SK-N-SH treated with all-trans-retinoic acid at 6 μM for 48 hours (cell line): ENCODE measurements around the gene SOX21.

ENCODE experiments used
- ATAC-seq: fragments of 200-7000 bp; cut with Tn5 transposase; 3 replicates; pipeline ENCODE4 v1.9.1; 2020; ENCODE audit warnings: mild to moderate bottlenecking, moderate library complexity
- ARNTL ChIP-seq: fragments of 450-650 bp; formaldehyde crosslinking; IDR thresholded peaks from 2 replicates; pipeline ENCODE4 v1.5.0; 2020; ENCODE audit warnings: low read depth, mild to moderate bottlenecking, moderate library complexity, borderline replicate concordance
- BACH2 ChIP-seq: fragments of 250-450 bp; sonication (Bioruptor Pico); IDR thresholded peaks from 2 replicates; pipeline ENCODE4 v1.9.0; 2021; ENCODE audit warnings: mild to moderate bottlenecking, borderline replicate concordance
- CREB5 ChIP-seq: fragments of 250-450 bp; sonication (Bioruptor Pico); IDR thresholded peaks from 2 replicates; pipeline ENCODE4 v1.5.1; 2020; ENCODE audit warnings: low read depth, mild to moderate bottlenecking, moderate library complexity
- CSDC2 ChIP-seq: fragments of 250-450 bp; sonication (Bioruptor Pico); IDR thresholded peaks from 2 replicates; pipeline ENCODE4 v1.5.0; 2020; ENCODE audit warnings: mild to moderate bottlenecking, moderate library complexity
- CSRNP3 ChIP-seq: fragments of 250-450 bp; sonication (Bioruptor Pico); IDR thresholded peaks from 2 replicates; pipeline ENCODE4 v1.5.1; 2021; ENCODE audit warnings: mild to moderate bottlenecking, moderate library complexity
- ESRRG ChIP-seq: fragments of 250-450 bp; sonication (Bioruptor Pico); IDR thresholded peaks from 2 replicates; pipeline ENCODE4 v1.6.1; 2021; ENCODE audit warnings: mild to moderate bottlenecking
- GLIS3 ChIP-seq: fragments of 250-450 bp; sonication (Bioruptor Pico); IDR thresholded peaks from 2 replicates; pipeline ENCODE4 v1.5.0; 2020; ENCODE audit warnings: mild to moderate bottlenecking, moderate library complexity
- ISL1 ChIP-seq: fragments of 250-450 bp; sonication (Bioruptor Pico); IDR thresholded peaks from 2 replicates; pipeline ENCODE4 v2.1.2; 2022; ENCODE audit warnings: mild to moderate bottlenecking, moderate library complexity
- OSR1 ChIP-seq: fragments of 250-450 bp; sonication (Bioruptor Pico); IDR thresholded peaks from 2 replicates; pipeline ENCODE4 v1.8.0; 2022; ENCODE audit warnings: moderate library complexity, mild to moderate bottlenecking, inconsistent platforms
- PATZ1 ChIP-seq: fragments of 250-450 bp; sonication (Bioruptor Pico); IDR thresholded peaks from 2 replicates; pipeline ENCODE4 v1.8.0; 2020; ENCODE audit warnings: mild to moderate bottlenecking, moderate library complexity, borderline replicate concordance
- POU6F1 ChIP-seq: fragments of 250-450 bp; sonication (Bioruptor Pico); IDR thresholded peaks from 2 replicates; pipeline ENCODE4 v1.8.0; 2021; ENCODE audit warnings: low read depth, mild to moderate bottlenecking, moderate library complexity, borderline replicate concordance
- PPARA ChIP-seq: fragments of 250-450 bp; sonication (Bioruptor Pico); IDR thresholded peaks from 2 replicates; pipeline ENCODE4 v1.5.0; 2020; ENCODE audit warnings: mild to moderate bottlenecking, borderline replicate concordance
- RARB ChIP-seq: fragments of 250-450 bp; sonication (Bioruptor Pico); IDR thresholded peaks from 2 replicates; pipeline ENCODE4 v1.8.0; 2021; ENCODE audit warnings: mild to moderate bottlenecking, moderate library complexity
- SNAI2 ChIP-seq: fragments of 250-450 bp; sonication (Bioruptor Pico); IDR thresholded peaks from 2 replicates; pipeline ENCODE4 v1.5.0; 2020; ENCODE audit warnings: mild to moderate bottlenecking, moderate library complexity
- TCF4 ChIP-seq: fragments of 250-450 bp; sonication (Bioruptor Pico); IDR thresholded peaks from 2 replicates; pipeline ENCODE4 v1.8.0; 2021; ENCODE audit warnings: mild to moderate bottlenecking, moderate library complexity, borderline replicate concordance
- TOX ChIP-seq: fragments of 250-450 bp; sonication (Bioruptor Pico); IDR thresholded peaks from 2 replicates; pipeline ENCODE4 v1.8.0; 2021; ENCODE audit warnings: mild to moderate bottlenecking, moderate library complexity, borderline replicate concordance
- TSHZ2 ChIP-seq: fragments of 250-450 bp; sonication (Bioruptor Pico); IDR thresholded peaks from 2 replicates; pipeline ENCODE4 v1.5.0; 2020; ENCODE audit warnings: mild to moderate bottlenecking, moderate library complexity
- ZC3H10 ChIP-seq: fragments of 250-450 bp; sonication (Bioruptor Pico); IDR thresholded peaks from 2 replicates; pipeline ENCODE4 v1.5.1; 2021; ENCODE audit warnings: mild to moderate bottlenecking, moderate library complexity
- ZFP3 ChIP-seq: fragments of 250-450 bp; sonication (Bioruptor Pico); IDR thresholded peaks from 2 replicates; pipeline ENCODE4 v1.5.0; 2020; ENCODE audit warnings: mild to moderate bottlenecking, moderate library complexity
- ZFP30 ChIP-seq: fragments of 450-650 bp; formaldehyde crosslinking; IDR thresholded peaks from 2 replicates; pipeline ENCODE4 v1.5.0; 2022; ENCODE audit warnings: mild to moderate bottlenecking, moderate library complexity
- ZNF565 ChIP-seq: fragments of 450-650 bp; formaldehyde crosslinking; conservative IDR thresholded peaks from 2 replicates; pipeline ENCODE4 v1.5.0; 2020; ENCODE audit warnings: low read depth, mild to moderate bottlenecking, moderate library complexity
- ZNF70 ChIP-seq: fragments of 450-650 bp; formaldehyde crosslinking; IDR thresholded peaks from 2 replicates; pipeline ENCODE4 v1.5.0; 2020; ENCODE audit warnings: mild to moderate bottlenecking, moderate library complexity
- ZNF8 ChIP-seq: fragments of 450-650 bp; formaldehyde crosslinking; IDR thresholded peaks from 2 replicates; pipeline ENCODE4 v1.5.0; 2020; ENCODE audit warnings: mild to moderate bottlenecking, moderate library complexity

The SOX21 gene

GRCh38 chr13:94712287-94712811, at the start of gene SOX21:
TSS of gene SOX21 (minus strand) at chr13:94712545. CDS start at chr13:94712049, 496 bp downstream.
- peak; percentile 6; the same call in 2 of the 3 replicates for ATAC-seq
- TF ChIP-seq ZNF70 (no peak), PATZ1 (CRISPR knock-in tag) (no peak), PPARA (CRISPR knock-in tag) (no peak), TOX (CRISPR knock-in tag) (no peak), CSRNP3 (CRISPR knock-in tag) (no peak), RARB (CRISPR knock-in tag) (no peak)

- TF ChIP-seq ZNF8 (CRISPR knock-in tag) = no peak
- TF ChIP-seq ISL1 (CRISPR knock-in tag) = no peak
- TF ChIP-seq ZNF565 (CRISPR knock-in tag) = no peak
- TF ChIP-seq CSDC2 (CRISPR knock-in tag) = no peak
- no peak for ATAC-seq
These were observed 49.1 kb upstream of the SOX21 start for GRCh38 chr13:94761407-94761806.

- no peak for ATAC-seq
- TF ChIP-seq SNAI2 (CRISPR knock-in tag) = no peak
- TF ChIP-seq TCF4 (CRISPR knock-in tag) = no peak
- TF ChIP-seq ZFP3 (CRISPR knock-in tag) = no peak
- no peak for TF ChIP-seq ZNF70
- TF ChIP-seq ZFP30 (CRISPR knock-in tag) = no peak
- TF ChIP-seq GLIS3 = no peak
- TF ChIP-seq OSR1 (CRISPR knock-in tag) = no peak
- TF ChIP-seq PPARA (CRISPR knock-in tag) = no peak
These were observed 46.9 kb upstream of the SOX21 start for GRCh38 chr13:94759120-94759728.

- no peak for ATAC-seq
- TF ChIP-seq BACH2 (no peak), GLIS3 (no peak), PPARA (CRISPR knock-in tag) (no peak), ESRRG (no peak), TSHZ2 (CRISPR knock-in tag) (no peak), ZNF8 (CRISPR knock-in tag) (no peak), CSRNP3 (CRISPR knock-in tag) (no peak), ZC3H10 (CRISPR knock-in tag) (no peak), ZNF565 (CRISPR knock-in tag) (no peak), ZNF70 (no peak), CREB5 (CRISPR knock-in tag) (no peak), ZFP30 (CRISPR knock-in tag) (no peak), OSR1 (CRISPR knock-in tag) (no peak), POU6F1 (CRISPR knock-in tag) (no peak), CSDC2 (CRISPR knock-in tag) (no peak), ARNTL (CRISPR knock-in tag) (no peak), RARB (CRISPR knock-in tag) (no peak), ZFP3 (CRISPR knock-in tag) (no peak), TCF4 (CRISPR knock-in tag) (no peak), ISL1 (CRISPR knock-in tag) (no peak)
- TF ChIP-seq, all 23 proteins: peak for 0
These were observed 46.2 kb upstream of the SOX21 start for GRCh38 chr13:94758436-94758960.
